ENCODE measurements around the gene TNS3. TPM values are rescaled to one million over a fixed set of nuclear protein-coding genes. Genes with fewer than 3 reads are reported as not detected.

The TNS3 gene
- total RNA-seq, 1 experiment from 2014 or later, result 9.5 TPM

GRCh38 chr7:47307311-47307710 lies 274.6 kb downstream of the TNS3 start:
- H3K56ac ChIP-seq (ENCODE audit: insufficient read length, low read depth, low read length), result no peak overlapping the region
- H3K23me2 ChIP-seq (ENCODE audit: insufficient read length, low read depth, low read length, poor library complexity, severe bottlenecking), result no peaks in the 10 kb centered on the region
- no peaks in the 10 kb centered on the region for H4K20me1 ChIP-seq (ENCODE audit: control insufficient read depth, insufficient read depth, insufficient read length)
- H2BK12ac ChIP-seq (ENCODE audit: insufficient read length, low read depth, low read length), result no peak overlapping the region
- H3K79me2 ChIP-seq (ENCODE audit: insufficient read depth, low read length), result no peaks in the 10 kb centered on the region
- no peak overlapping the region for H2AFZ ChIP-seq (ENCODE audit: low read length)
- Mint-ChIP-seq H3K4me3 (no peak overlapping the region), H3K4me1 (peaks cover 9 to 11% of the 10 kb centered on the region in 2 experiments), H3K36me3 (ENCODE audit: insufficient read depth in 1 of 3, low read depth in 3 of 3) (peaks cover 0 to 2% (median 0%) of the 10 kb centered on the region in 3 experiments; a peak in 4 of 7 replicates), H3K27ac (no peak overlapping the region), H3K9me3 (peaks cover 0 to 2% of the 10 kb centered on the region in 2 experiments; a peak in 3 of 5 replicates), H3K27me3 (ENCODE audit: low read depth) (no peaks in the 10 kb centered on the region)
- no peak overlapping the region for H3K18ac ChIP-seq (ENCODE audit: insufficient read length, low read depth, low read length)
- H3K27me3 ChIP-seq (ENCODE audit: insufficient read depth, low read length), result no peaks in the 10 kb centered on the region
- H4K5ac ChIP-seq (ENCODE audit: insufficient read length, low read depth, low read length), result no peak overlapping the region
- no peak overlapping the region for H4K8ac ChIP-seq (replicated peaks; ENCODE audit: insufficient read length, low read depth, low read length)
- no peak overlapping the region for H4K91ac ChIP-seq (ENCODE audit: insufficient read length, low read depth, low read length)
- H2AK5ac ChIP-seq (ENCODE audit: insufficient read length, low read length), result no peak overlapping the region
- H2BK15ac ChIP-seq (ENCODE audit: low read depth, low read length), result no peak overlapping the region
- no peak overlapping the region for H3K27ac ChIP-seq (ENCODE audit: insufficient read length, low read depth, low read length)
- no peak for DNase-seq
- H2BK120ac ChIP-seq (ENCODE audit: low read depth, low read length, poor library complexity, severe bottlenecking), result no peak overlapping the region
- H3K14ac ChIP-seq (ENCODE audit: insufficient read depth, low read length), result no peak overlapping the region
- H3K9ac ChIP-seq (ENCODE audit: extremely low read depth, insufficient read length, low read length), result no peak overlapping the region
- H3K9me3 ChIP-seq (ENCODE audit: control insufficient read depth, low read depth, low read length), result no peaks in the 10 kb centered on the region
- no peak overlapping the region for H2BK5ac ChIP-seq (ENCODE audit: insufficient read length, low read length)
- H3K23ac ChIP-seq (ENCODE audit: insufficient read length, low read depth, low read length), result no peak overlapping the region
- no peak for TF ChIP-seq CTCF (conservative IDR thresholded peaks at IDR 0.05)
- no peaks in the 10 kb centered on the region for H3K79me1 ChIP-seq (ENCODE audit: insufficient read depth, low read depth, low read length, poor library complexity, severe bottlenecking)
- WGBS (ENCODE audit: extremely low coverage, insufficient read length, low lambda C conversion rate), result no CpG with 5 or more reads among the region's 3 CpGs
- H3T11ph ChIP-seq (ENCODE audit: low read length), result no peak overlapping the region
- H3K4ac ChIP-seq (ENCODE audit: low read depth, low read length), result no peak overlapping the region
- no peak overlapping the region for H2BK20ac ChIP-seq (ENCODE audit: low read depth, low read length, poor library complexity, severe bottlenecking)
- no peaks in the 10 kb centered on the region for H3K4me1 ChIP-seq (ENCODE audit: insufficient read depth, low read length)
- no peak overlapping the region for H3K4me2 ChIP-seq (ENCODE audit: insufficient read depth, insufficient read length, low read length)
